Measurements from ENCODE around the gene ARMC10. TPM values are rescaled to one million over a fixed set of nuclear protein-coding genes. Genes with fewer than 3 reads are reported as not detected.

Gene ARMC10
- total RNA-seq, 1 donor from 2014 or later = 24.9 TPM

GRCh38 chr7:103124429-103124979, 49.6 kb downstream of the ARMC10 start:
- intact Hi-C loops (cut with micrococcal nuclease) = no loop called here
- H3K36me3 Mint-ChIP-seq (ENCODE audit: low read depth) = peaks cover 63% of the 10 kb centered on the region
- DNase-seq = no peak
- TF ChIP-seq, protein P1, sequence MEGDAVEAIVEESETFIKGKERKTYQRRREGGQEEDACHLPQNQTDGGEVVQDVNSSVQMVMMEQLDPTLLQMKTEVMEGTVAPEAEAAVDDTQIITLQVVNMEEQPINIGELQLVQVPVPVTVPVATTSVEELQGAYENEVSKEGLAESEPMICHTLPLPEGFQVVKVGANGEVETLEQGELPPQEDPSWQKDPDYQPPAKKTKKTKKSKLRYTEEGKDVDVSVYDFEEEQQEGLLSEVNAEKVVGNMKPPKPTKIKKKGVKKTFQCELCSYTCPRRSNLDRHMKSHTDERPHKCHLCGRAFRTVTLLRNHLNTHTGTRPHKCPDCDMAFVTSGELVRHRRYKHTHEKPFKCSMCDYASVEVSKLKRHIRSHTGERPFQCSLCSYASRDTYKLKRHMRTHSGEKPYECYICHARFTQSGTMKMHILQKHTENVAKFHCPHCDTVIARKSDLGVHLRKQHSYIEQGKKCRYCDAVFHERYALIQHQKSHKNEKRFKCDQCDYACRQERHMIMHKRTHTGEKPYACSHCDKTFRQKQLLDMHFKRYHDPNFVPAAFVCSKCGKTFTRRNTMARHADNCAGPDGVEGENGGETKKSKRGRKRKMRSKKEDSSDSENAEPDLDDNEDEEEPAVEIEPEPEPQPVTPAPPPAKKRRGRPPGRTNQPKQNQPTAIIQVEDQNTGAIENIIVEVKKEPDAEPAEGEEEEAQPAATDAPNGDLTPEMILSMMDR (IDR thresholded peaks at IDR 0.05) = no peak
- H3K9me3 Mint-ChIP-seq = no peaks in the 10 kb centered on the region
- H3K4me1 Mint-ChIP-seq = no peaks in the 10 kb centered on the region
- no peak overlapping the region for H3K4me3 Mint-ChIP-seq
- POLR2A ChIA-PET = interaction anchor here (0.6 kb wide), 1 partner anchor 38 kb away, joined by 6 read pairs; no protein-coding TSS in a partner anchor
- H3K27ac Mint-ChIP-seq = no peak overlapping the region
- no peak for ATAC-seq (ENCODE audit: low read depth)
- CTCF ChIA-PET = no interaction called here
- no peaks in the 10 kb centered on the region for H3K27me3 Mint-ChIP-seq

- DNase-seq = no peak
- POLR2A ChIA-PET = no interaction called here
- intact Hi-C loops (cut with micrococcal nuclease) = no loop called here
- Mint-ChIP-seq H3K27ac (no peak overlapping the region), H3K27me3 (no peaks in the 10 kb centered on the region), H3K4me1 (peaks cover 4% of the 10 kb centered on the region), H3K9me3 (no peaks in the 10 kb centered on the region), H3K36me3 (ENCODE audit: low read depth) (peaks cover 42% of the 10 kb centered on the region), H3K4me3 (no peak overlapping the region)
- TF ChIP-seq, protein P1 (IDR thresholded peaks at IDR 0.05) = no peak
- CTCF ChIA-PET = no interaction called here
- ATAC-seq (ENCODE audit: low read depth) = no peak
These were observed 52.1 kb downstream of the ARMC10 start for GRCh38 chr7:103127006-103127405.

GRCh38 chr7:103129702-103130549, 55.0 kb downstream of the ARMC10 start:
- ChIA-PET POLR2A (interaction anchor here (0.5 to 1.2 kb wide), 2 partner anchors 17 to 18 kb away, joined by 3 read pairs; no protein-coding TSS in a partner anchor), CTCF (no interaction called here)
- Mint-ChIP-seq H3K27me3 (no peaks in the 10 kb centered on the region), H3K4me3 (no peak overlapping the region), H3K27ac (no peak overlapping the region), H3K36me3 (ENCODE audit: low read depth) (peaks cover 25% of the 10 kb centered on the region), H3K9me3 (no peaks in the 10 kb centered on the region), H3K4me1 (peaks cover 13% of the 10 kb centered on the region)
- TF ChIP-seq, protein P1 (IDR thresholded peaks at IDR 0.05) = no peak
- DNase-seq (no peak), ATAC-seq (ENCODE audit: low read depth) (no peak)
- intact Hi-C loops (cut with micrococcal nuclease) = no loop called here

GRCh38 chr7:103130901-103131624, 56.1 kb downstream of the ARMC10 start:
- no peak overlapping the region for H3K4me3 Mint-ChIP-seq
- peaks cover 23% of the 10 kb centered on the region for H3K36me3 Mint-ChIP-seq (ENCODE audit: low read depth)
- no peak overlapping the region for H3K27ac Mint-ChIP-seq
- intact Hi-C loops (cut with micrococcal nuclease) = no loop called here
- TF ChIP-seq, protein P1 (IDR thresholded peaks at IDR 0.05) = no peak
- CTCF ChIA-PET = interaction anchor here (0.6 kb wide), 1 partner anchor 35 kb away, joined by 3 read pairs; no protein-coding TSS in a partner anchor
- H3K27me3 Mint-ChIP-seq = no peaks in the 10 kb centered on the region
- no peaks in the 10 kb centered on the region for H3K9me3 Mint-ChIP-seq
- H3K4me1 Mint-ChIP-seq = peaks cover 13% of the 10 kb centered on the region
- no peak for ATAC-seq (ENCODE audit: low read depth)
- POLR2A ChIA-PET = interaction anchor here (0.7 to 1.2 kb wide), 2 partner anchors 17 to 285 kb away, joined by 3 to 4 read pairs; no protein-coding TSS in a partner anchor
- no peak for DNase-seq
